ENCODE data around the gene ATG4D. TPM values are rescaled to one million over a fixed set of nuclear protein-coding genes. Genes with fewer than 3 reads are reported as not detected.

ATG4D gene
- total RNA-seq, 4 donors from 2014 or later: 79.9 to 164 (median 100) TPM

DNA sequence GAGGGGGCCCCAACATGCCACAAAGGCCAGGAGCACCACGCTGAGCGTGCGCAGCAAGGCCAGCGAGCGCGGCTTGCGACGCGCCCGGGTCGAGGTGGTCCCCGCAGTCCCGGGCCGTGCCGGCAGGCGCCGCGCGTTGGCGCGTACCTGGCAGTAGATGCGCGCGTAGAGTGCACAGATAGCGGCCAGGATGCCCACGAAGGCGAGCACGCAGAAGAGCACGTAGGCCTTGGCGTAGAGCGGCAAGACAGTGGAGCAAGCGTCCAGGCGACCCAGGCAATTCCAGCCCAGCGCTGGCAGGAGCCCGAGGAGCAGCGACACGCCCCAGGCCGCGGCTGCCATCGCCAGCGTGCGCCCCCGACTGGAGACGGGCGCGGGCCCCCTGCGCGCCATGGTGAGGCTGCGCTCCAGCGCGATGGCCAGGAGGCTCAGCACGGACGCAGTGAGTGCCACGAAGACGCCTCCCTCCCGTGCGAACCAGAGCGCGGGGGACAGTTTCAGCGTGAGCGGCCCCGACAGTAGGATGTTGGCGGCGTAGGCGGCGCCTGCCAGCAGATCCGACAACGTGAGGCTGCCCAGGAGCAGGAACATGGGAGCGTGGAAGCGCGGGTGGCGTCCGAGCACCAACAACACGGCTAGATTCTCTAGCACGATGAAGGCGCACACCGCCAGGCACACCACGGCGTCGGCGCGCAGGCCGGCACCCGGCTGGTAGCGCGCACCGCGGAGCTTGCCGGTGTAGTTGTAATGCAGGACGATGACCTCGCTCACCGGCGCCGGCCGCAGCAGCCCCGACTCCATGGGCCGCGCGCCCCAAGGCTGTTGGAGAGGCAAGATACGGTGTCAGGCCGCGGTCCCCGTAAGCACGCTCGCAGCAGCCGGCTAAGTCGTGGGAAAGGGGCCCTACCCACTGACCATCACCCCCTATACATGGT is 29.2 kb upstream of the ATG4D start:
- in situ Hi-C loops (cut with MboI; ENCODE audit: low pct_ligation_motif_present in 1 of 4, low pct_unique_long_range_greater_than_20kb in 1 of 4, low sequenced_read_pairs in 3 of 4) (no loop called here), intact Hi-C loops (cut with DNase I; ENCODE audit: low total_unique reads) (no loop called here)
- no peak for DNase-seq
- H3K27ac ChIP-seq: no peak overlapping the region
- H3K9me3 ChIP-seq: no peaks in the 10 kb centered on the region
- 28% methylated on average over 14 of the region's 107 CpGs; no CpG with 5 or more reads in 1 of the 2 donors for WGBS, 2 donors (ENCODE audit: low coverage in 1 of 2)
- no peaks in the 10 kb centered on the region for H3K36me3 ChIP-seq
- peaks cover 11 to 36% (median 22%) of the 10 kb centered on the region in 4 donors for H3K4me1 ChIP-seq
- peaks cover 100% of the 10 kb centered on the region for H3K27me3 ChIP-seq
- TF ChIP-seq EP300 (IDR thresholded peaks at IDR 0.05; ENCODE audit: low read depth): no peak
- TF ChIP-seq CTCF (IDR thresholded peaks at IDR 0.05): no peak
- TF ChIP-seq POLR2AphosphoS5 (IDR thresholded peaks at IDR 0.05): no peak
- no peak for TF ChIP-seq POLR2A (IDR thresholded peaks at IDR 0.05)
- H3K4me3 ChIP-seq: no peak overlapping the region

DNA sequence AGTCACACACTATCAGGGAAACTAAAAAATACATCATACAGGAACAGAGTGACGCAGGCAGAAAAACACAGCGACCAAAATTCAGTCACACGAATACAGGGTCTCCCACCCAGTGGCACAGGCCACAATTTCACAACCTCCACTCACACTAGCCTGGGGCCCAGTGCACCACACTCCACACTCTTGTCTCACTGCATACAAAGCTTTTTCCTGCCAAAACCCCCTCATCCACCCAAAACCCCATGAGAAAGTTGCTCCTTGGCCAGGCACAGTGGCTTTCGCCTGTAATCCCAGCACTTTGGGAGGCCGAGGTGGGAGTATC is 27.7 kb upstream of the ATG4D start:
- peaks cover 11 to 32% (median 22%) of the 10 kb centered on the region in 4 donors for H3K4me1 ChIP-seq
- no peak for DNase-seq
- no peak overlapping the region for H3K4me3 ChIP-seq
- no peak overlapping the region for H3K27ac ChIP-seq
- TF ChIP-seq POLR2AphosphoS5 (IDR thresholded peaks at IDR 0.05): no peak
- no peak for TF ChIP-seq EP300 (IDR thresholded peaks at IDR 0.05; ENCODE audit: low read depth)
- no peak for TF ChIP-seq CTCF (IDR thresholded peaks at IDR 0.05)
- no peak for TF ChIP-seq POLR2A (IDR thresholded peaks at IDR 0.05)
- 73 to 89% methylated on average over 4 to 5 of the region's 5 CpGs for WGBS, 2 donors (ENCODE audit: low coverage in 1 of 2)
- H3K27me3 ChIP-seq: peaks cover 100% of the 10 kb centered on the region
- H3K9me3 ChIP-seq: no peaks in the 10 kb centered on the region
- in situ Hi-C loops (cut with MboI; ENCODE audit: low pct_ligation_motif_present in 1 of 4, low pct_unique_long_range_greater_than_20kb in 1 of 4, low sequenced_read_pairs in 3 of 4) (no loop called here), intact Hi-C loops (cut with DNase I; ENCODE audit: low total_unique reads) (no loop called here)
- H3K36me3 ChIP-seq: no peaks in the 10 kb centered on the region

DNA sequence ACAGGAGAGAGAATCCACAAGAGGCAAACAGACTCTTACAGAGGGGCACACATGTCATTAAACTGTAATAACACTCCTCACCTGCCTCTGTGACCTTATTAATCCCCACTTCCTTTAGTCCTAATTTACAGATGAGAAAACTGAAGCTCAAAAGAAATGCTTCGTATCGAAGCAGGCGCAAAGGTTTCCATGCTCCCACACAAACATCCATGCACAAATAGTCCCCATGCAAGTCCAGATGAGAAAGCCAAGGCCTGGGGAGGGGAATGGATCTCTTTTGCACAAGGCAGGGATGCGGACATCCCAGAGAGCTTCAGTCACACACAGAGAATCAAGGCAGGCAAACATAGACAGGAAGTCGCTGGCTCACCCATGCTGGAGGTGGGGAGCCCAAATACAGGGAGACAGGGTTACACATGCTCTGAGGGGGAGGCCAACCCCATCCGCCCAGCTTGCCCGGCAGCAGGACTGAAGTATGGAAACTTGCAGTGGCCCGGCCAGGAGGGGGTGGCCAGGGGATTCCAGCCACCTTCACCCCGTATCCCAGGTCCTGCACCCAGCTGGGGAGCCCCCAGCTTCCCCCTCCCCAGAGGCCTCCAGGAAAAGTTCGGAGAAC is 26.9 kb upstream of the ATG4D start:
- H3K27ac ChIP-seq: no peak overlapping the region
- DNase-seq: no peak
- intact Hi-C loops (cut with DNase I; ENCODE audit: low total_unique reads) (no loop called here), in situ Hi-C loops (cut with MboI; ENCODE audit: low pct_ligation_motif_present in 1 of 4, low pct_unique_long_range_greater_than_20kb in 1 of 4, low sequenced_read_pairs in 3 of 4) (no loop called here)
- peaks cover 11 to 32% (median 22%) of the 10 kb centered on the region in 4 donors for H3K4me1 ChIP-seq
- peaks cover 93% of the 10 kb centered on the region for H3K27me3 ChIP-seq
- WGBS, 2 donors (ENCODE audit: low coverage in 1 of 2): 57 to 80% methylated on average over 1 to 10 of the region's 10 CpGs
- H3K4me3 ChIP-seq: peak overlapping the region in 2 of 4 donors; percentile 14 to 26
- no peaks in the 10 kb centered on the region for H3K36me3 ChIP-seq
- TF ChIP-seq POLR2A (IDR thresholded peaks at IDR 0.05) (no peak), CTCF (IDR thresholded peaks at IDR 0.05) (no peak), EP300 (IDR thresholded peaks at IDR 0.05; ENCODE audit: low read depth) (no peak), POLR2AphosphoS5 (IDR thresholded peaks at IDR 0.05) (no peak)
- H3K9me3 ChIP-seq: no peaks in the 10 kb centered on the region

DNA sequence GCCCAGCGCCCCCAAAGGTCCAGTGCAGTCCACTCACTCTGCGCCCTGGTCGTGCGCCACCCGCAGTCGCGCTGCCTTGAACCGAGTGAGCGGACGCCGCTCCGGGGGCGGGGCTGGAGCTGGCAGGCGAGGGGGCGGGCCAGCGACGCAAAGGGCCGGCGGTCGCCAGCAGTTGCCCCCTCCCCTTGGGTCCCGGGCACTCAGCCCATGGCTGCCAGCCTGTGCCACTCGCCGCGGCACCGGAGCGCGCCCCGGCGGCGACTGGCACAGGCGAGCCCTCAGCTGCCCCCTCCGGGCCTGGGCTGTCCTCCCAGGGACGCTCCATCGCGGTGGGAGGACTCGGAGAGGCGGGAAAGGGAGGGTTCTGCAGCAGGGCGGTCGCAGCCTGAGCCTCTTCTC is 26.3 kb upstream of the ATG4D start, which contains the start of gene S1PR5:
S1PR5 (minus strand) TSS at position 87 of the 399 bp plus-strand sequence. CDS start 2,436 bp downstream, outside the sequence.
- no peaks in the 10 kb centered on the region for H3K36me3 ChIP-seq
- peaks cover 88% of the 10 kb centered on the region for H3K27me3 ChIP-seq
- H3K9me3 ChIP-seq: no peaks in the 10 kb centered on the region
- peaks cover 11 to 32% (median 22%) of the 10 kb centered on the region in 4 donors for H3K4me1 ChIP-seq
- DNase-seq: no peak
- peak within 1 kb of the TSS in 2 of 4 donors; percentile 14 to 26 for H3K4me3 ChIP-seq
- in situ Hi-C loops (cut with MboI; ENCODE audit: low pct_ligation_motif_present in 1 of 4, low pct_unique_long_range_greater_than_20kb in 1 of 4, low sequenced_read_pairs in 3 of 4) (no loop called here), intact Hi-C loops (cut with DNase I; ENCODE audit: low total_unique reads) (no loop called here)
- TF ChIP-seq EP300 (IDR thresholded peaks at IDR 0.05; ENCODE audit: low read depth) (no peak), POLR2A (IDR thresholded peaks at IDR 0.05) (no peak), POLR2AphosphoS5 (IDR thresholded peaks at IDR 0.05) (no peak), CTCF (IDR thresholded peaks at IDR 0.05) (no peak)
- WGBS, 2 donors (ENCODE audit: low coverage in 1 of 2): 0% methylated on average over 6 of the region's 39 CpGs; no CpG with 5 or more reads in 1 of the 2 donors
- H3K27ac ChIP-seq: no peak within 1 kb of the TSS

All from transverse colon (tissue), 4 donors.